GM18907 (cell line): ENCODE measurements around the gene NR2F1-AS1.

Source experiments
- ATAC-seq: cut with Tn5 transposase; IDR thresholded peaks from one replicate; pipeline ENCODE4 v1.9.1; 2021; ENCODE audit warnings: mild to moderate bottlenecking, moderate library complexity; ENCODE audit not compliant: unreplicated experiment

The NR2F1-AS1 gene

DNA sequence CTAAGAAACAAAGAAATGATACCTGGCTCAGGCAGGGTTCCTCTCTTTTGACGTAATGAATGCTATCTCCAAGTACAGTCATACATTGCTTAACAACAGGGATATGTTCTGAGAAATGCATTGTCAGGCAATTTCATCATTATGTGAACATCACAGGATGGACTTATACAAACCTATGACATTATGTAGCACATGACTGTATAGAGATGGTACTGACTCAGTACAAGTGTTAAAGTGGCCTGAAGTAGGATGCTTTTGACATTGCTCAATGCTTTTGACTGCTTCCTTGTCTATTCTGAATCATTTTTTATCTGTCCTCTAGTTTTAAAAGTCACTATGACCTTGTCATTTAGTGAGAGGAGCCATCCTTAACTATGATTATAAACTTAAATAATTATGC lies 147.6 kb downstream of the NR2F1-AS1 start:
- ATAC-seq, result no peak

DNA sequence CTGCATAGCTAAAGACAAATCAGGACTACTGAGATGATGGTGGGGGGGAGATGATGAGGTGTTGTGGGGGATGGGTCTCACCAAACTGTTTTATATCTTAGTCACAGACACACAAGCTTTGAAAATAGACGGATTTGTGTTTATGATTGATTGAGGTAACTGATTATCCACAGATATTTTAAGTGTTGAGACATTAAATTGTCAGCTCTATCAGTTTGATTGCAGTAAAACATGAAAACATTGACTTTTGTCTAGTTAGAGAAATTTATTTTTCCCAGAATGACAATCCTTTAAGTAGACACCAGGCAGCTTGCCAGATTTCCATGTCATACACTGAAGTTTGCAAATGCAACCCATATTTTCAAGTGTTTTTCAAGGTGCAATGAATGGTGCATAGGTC lies 149.8 kb downstream of the NR2F1-AS1 start:
- ATAC-seq, result no peak

DNA sequence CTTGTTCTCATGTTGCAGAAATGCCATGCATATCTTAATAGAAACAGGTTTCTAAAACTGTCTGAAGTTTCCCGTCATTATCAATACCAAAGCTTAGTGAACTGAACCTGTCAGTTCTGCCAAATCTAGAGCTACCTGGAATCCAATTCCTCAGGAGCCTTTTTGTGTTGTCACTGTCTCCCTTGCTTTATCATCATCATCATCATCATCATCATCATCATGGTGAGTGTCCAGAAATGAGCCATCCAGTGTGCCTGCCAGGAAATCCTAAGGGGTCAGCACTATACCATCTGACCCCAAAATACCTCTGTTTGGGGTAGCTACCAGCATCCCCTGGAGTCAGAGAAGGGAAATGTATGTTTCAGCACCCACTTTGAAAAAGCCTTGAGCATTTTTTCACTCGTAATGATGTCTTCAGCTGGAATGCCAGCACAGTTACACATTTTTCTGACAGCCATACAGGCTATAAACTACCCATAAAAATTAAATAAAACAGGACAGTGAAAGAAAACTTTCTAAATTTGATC lies 150.3 kb downstream of the NR2F1-AS1 start:
- ATAC-seq, result no peak

DNA sequence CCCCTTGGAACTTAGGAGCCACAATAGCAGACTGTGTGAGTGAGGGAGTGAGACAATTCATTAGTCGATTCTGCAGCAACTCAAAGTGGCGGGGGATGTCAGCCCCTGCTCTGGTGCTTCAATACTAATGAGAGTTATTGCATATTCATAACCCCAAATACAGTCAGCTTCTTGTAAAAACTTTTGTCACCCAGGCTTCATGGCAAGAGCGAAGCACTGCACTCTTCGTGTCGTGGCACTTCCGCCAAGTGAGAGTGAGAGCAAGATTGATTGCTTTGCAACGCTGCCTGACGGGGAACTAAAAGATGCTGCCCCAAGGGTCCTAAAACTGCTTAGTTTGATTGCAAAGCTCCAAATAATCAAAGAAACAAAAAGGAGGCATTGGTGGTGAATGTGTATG lies 150.9 kb downstream of the NR2F1-AS1 start:
- ATAC-seq, result no peak

DNA sequence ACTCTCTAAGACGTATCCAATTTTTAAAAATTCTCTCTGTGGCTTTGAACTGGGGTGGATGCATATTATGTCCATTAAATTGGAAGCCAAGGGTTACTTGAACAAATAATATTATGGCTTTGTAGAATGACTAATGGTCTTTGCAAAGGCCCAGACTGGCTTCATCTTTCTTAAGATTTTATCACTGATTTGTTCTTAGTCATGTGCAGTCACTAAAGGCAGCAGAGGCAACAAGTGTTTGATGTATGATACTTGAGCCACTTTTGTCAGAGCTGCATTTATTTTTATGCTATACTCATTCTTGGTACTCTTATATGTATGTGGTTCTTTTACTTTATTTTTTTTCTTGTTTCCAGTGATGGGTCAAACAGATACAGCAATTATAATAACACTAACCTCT lies 152.2 kb downstream of the NR2F1-AS1 start:
- ATAC-seq, result no peak

DNA sequence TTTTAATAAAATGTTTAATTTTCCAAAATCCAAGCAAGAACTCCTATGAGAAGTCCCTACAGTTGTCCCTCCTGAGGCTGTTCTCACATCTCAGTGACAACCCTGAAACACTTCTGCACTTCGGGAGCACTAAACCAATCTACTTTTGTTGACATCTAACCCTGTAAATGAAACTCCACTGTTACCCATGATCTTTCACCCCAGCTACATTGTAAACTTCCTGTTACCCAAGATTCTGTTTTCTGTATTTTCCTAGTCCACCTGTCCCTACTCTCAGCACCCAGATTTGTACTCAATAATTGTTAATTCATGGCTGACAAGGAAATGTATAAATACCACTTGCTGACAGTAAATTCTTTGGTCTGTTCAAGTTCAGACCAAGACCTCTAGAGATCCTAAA lies 153.7 kb downstream of the NR2F1-AS1 start:
- no peak for ATAC-seq

DNA sequence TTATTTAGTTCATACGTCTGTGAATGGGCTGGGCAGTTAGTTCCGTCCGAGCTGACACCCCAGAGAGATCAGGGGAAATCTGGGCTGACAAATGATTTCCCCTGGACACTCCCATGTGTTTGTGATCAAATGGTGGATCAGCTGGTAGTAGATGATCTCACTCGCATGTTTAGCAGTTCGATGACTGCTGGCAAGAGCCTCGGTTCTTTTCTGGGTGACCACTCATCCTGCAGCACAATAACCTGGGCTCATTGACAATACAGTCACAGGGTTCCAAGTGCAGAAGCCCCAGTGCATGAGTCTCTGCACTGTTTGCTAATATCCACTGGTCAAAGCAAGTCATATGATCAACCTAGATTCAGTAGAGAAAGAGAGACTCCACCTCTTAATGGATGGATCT lies 155.9 kb downstream of the NR2F1-AS1 start:
- ATAC-seq, result no peak

DNA sequence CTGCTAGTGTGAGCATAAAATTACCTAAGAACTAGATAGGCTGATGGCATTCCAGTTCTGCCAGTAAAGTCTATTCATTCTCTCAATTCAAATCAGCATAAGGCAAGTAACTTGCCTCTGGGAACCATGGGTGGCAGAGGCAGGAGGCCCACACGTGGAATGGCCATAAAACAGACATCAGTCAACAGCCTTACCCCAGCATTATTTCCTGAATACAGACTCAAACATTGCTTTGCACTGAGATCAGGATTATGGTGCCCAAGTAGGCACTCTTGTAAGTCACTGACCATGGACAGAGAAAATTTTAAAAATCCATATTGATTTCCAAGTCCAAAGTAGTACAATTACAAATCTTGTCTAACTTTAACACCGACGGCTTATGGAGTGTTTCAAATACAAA lies 157.7 kb downstream of the NR2F1-AS1 start:
- no peak for ATAC-seq

DNA sequence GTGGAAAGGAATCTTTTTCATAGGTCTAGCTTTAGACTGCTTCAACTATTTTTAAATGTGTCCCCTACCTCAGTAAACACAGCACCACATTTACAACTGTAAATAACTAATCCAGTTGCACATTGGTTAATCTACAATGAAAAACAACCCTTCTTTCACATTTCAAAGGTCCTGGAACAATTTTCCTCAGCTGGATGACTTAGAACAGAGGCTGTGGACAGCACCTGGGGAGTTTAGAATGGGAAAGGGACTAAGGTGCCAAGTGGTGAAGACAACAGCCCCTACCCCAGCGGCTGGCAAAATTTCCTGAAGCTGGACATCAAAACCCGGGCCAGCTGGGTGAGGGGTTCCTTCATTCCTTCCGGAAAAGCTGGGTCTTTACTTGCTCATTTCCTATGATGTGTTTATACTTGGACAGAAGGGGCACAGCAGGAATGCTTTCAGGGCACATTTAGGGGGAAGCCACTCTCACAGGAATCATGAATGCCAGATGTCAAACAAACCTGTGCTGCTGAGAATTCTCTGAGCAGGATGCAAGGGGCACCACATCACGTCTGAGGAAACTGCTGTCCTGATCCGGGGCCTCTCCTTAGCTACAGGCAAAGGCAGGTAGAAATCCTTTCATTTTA lies 158.3 kb downstream of the NR2F1-AS1 start:
- no peak for ATAC-seq

DNA sequence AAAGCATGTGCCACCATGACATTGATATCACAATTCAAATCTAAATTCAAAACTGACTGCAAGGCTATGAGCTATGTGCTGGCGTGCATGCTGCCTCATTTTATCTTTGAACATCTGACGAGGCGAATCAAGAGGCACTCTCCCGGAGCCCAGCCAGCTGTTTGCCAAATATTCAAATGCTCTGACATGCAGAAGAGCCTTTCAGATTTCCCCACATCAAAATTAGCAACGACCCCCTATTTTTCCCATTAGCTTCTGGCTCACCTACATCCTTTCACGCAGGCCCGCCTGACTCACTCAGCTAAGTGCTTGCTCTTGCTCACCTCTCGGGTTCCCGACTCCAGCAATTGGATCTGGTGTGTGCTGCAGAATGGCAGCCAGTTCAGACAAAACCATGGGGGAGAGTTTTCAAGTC lies 159.0 kb downstream of the NR2F1-AS1 start:
- no peak for ATAC-seq

DNA sequence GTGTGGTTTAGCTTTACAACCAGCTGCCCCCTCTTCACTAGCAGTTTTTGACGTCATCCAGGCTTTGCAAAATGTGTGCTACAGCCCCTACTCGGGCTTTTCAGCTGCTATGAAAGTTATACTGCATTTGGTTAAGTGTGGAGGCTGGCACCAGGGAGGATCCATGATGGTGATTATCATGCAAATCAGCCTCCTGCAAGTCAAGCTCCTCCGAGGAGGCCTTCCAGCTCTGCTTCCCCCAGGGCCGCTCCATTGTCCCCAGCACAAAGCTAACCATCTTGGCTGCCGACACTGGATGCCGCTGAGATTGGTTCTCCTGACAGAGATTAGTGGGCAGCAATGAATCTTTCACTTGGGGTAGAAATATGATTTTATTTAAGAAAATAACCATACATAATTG lies 159.6 kb downstream of the NR2F1-AS1 start:
- no peak for ATAC-seq

DNA sequence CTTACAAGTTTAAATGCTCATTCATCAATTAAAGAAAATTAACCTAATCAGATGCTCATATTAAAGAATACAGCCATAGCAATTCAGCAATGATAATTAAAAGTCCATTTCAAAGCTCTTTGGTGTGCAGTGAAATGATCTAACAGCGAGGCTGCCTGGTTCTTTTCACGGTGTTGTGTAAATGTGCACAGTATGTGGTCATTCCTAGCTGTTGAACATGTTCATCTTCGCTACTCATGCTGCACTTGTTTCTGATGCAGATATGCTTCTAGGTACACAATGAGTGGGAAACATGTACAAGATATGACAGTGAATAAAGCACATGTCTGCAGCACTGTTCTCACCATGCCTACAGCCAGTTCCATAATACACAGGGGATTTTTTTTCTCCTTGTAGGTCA lies 163.5 kb downstream of the NR2F1-AS1 start:
- ATAC-seq, result no peak

DNA sequence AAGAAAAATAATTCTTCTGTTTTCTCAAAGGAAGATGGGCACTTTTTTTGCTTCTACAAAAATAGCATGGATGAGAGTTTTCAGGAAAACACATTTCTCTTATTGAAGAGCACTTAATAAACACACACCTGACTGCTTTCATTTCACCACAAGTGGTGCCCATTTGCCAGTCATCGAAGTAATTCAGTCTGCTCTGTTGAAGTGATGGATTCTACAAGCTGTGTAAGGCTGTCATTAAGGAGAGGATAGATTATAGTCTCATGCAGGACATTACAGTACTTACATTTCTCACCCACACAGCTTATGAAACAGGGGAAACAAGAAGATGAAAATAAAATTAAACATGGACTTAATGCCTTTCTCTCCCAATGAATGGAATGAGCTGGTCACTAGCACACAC lies 165.2 kb downstream of the NR2F1-AS1 start:
- no peak for ATAC-seq

DNA sequence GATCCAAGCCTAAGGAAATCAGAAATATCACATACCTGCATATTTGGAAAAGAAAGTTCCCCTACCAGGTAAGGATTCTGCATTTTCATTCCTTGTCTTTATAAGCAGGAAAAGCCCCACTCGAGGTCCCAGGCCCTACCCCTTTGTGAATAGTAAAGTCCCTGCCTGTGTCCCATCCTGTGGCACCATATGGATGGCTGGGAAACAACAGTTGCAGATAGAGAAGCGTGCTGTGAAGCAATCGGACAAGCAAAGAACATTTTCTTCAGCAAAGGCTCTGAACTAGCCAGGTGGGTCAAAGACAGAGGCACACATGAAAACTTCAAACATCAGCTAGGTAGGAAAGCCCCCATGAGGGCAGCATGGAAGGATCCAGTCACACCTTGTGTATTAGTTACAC lies 169.3 kb downstream of the NR2F1-AS1 start:
- ATAC-seq, result no peak

DNA sequence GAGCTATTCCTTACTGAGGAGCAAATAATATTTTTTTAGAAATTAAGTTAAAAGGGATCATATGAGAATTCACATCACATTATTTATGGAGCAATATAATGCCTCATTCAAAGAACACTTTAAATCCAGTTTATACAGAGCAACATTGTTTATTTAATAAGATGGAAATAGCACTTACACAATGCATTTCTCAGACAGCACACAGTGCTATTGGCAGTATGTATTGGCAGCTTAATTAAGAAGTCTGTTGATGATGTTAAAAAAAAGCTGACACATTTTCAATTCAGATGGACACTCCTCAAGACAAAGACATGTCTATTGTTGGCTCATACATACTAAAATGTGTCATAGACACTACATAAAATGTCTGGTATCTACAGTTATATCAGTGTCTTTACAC lies 171.3 kb downstream of the NR2F1-AS1 start:
- ATAC-seq, result no peak

DNA sequence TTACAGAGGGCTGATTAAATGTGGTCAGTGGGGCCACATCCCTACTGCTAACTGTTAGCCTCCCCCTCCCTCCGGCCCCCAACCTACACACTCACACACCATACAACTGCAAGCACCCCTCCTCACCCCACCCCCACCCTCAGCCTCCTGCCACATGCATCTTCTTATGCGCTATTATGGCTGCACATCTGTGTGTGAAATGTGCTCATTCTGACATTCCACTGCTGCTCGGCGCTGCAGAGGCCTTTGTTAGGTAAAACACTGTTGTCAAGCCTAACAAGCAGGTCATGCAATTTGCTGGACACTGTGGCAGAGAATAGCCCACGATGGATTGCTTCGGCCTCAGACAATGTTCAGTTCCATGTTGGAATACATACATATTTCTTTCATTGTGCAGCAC lies 173.6 kb downstream of the NR2F1-AS1 start:
- no peak for ATAC-seq

DNA sequence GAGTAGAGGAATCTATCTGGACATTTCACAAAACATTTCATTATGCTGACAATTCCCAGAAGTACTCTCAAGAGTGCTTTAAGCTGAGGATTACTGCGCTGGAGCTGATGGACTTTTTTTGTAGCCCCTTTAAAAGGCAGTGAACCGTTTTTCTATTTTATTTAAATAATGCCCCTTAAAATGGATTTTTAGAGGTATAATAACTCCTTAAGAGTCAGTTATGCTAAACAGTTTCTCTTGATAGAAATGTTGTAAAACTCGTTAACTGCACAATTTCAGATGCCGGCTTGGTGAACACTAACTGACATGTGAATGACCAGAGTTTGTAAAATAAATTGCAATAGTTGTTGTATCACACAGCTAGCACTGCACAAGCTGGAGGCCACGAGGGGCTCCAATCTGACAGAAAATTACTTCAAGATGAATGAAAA lies 174.0 kb downstream of the NR2F1-AS1 start:
- no peak for ATAC-seq

DNA sequence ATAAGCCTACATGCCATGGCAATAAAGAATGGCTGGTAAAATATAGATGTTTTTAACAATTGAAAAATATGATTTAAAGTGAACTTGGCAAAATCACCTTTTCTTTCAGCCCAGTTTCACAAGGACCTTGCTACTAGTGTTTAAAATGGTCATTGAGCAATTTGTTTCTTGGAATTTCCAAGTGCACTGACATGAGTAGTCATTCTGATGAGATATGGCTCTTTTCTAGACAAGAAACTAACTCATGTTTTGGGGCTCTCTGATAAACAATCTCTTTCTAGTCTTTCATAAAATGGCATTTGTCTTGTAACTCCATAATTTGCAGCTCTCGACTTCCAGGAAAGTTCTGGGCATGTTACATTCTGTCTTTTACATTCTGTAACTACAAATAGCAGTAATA lies 176.8 kb downstream of the NR2F1-AS1 start:
- no peak for ATAC-seq

DNA sequence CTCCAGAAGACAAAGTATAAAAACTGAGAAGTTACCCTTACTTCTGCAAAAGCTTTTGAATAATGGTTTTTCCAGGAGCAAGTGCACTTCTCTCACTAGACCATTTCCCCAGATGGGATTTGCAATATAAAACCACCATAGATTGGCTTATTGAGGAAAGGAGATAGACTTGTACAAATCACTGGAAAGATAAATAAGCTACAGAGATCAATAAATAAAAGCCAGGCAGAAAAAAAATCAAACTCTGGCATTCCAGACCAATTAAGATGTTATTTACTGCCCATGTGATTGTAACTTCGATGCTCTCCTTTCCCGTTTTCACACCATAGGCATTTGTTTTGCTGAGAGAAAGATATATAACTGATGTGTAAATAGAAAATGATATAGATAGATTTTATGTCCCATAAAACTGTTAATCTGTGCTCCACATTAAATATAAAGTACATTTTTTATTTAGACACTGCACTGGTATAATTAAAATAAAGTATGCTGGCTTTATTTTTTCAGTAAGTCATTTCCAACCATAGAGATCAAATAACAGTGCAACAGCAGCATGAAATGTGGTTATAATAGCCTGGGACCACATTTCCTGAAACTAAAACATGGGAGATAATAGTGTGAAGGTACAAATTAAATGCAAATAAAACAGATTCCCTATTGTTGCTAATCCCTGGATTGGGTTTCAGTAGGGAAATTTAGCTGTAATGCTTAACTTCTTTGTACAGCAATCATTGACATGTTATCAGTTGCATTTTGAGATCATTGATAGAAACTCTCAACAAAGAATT lies 177.7 kb downstream of the NR2F1-AS1 start:
- no peak for ATAC-seq

DNA sequence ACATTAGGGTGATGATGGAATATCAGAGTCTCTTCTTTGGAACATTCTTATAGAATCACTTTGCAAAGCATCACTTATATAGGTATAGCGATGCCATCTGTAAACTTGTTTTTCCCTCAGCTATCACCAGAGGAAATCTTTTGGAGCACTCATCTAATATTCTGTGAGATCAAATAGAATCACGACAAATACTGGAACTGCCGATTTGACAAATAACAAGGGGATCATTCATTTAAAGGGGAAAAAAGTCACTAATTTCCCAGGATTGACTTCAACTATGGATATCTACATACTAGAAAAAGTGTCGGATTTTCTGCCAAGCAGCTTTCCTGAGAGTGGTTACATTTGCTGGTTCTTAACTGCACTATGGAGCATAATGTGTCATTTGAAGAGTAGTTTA lies 178.6 kb downstream of the NR2F1-AS1 start:
- ATAC-seq, result no peak

DNA sequence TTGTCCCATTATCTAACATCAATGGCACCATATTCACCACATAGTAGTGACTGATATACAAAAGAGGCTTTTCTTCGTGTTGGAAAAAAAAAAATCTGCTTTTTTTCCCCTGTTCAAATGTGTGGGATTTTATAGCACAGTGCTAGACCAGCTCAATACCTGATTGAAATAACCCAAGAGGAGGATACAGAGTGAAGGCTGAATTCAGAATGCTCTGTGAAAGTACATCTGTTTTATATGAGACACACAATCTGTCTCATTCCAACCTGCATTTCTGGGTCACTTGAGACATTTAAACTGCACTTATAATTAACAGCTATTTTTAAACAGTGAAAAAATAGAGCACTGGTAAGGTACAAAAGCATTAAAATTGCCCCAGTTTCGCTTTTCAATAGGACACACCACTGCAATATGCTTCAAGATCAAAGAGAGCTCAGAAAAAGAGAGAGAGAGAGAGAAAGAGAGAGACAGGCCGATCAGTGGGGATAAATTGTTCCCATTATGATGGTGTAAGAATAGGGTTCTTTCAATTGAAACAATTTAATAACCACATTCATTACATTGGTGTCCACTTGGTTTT lies 179.3 kb downstream of the NR2F1-AS1 start:
- ATAC-seq, result no peak

DNA sequence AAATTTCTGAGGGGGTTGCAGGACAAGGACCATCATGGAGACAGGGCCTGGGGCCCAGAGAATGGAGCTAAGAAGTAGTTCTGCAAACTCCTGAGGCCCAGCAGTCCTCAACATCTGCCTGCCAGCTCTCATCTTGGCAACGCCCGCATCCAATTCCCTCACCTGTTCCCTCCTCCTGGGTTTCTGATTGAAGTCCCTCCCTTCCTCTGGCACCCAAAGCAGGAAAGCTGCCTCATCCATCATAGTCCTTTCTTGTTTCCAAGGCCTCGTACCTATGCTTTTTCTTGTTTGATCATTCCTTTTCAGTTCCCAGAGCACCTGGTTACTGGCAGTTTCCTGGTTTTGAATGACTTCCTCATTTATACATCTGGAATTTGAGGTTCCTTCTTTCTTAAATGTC lies 181.3 kb downstream of the NR2F1-AS1 start:
- ATAC-seq, result no peak
